GM12891 (cell line): ENCODE results near the gene KRTAP5-11.

Source experiments
- PAX5 ChIP-seq: IDR thresholded peaks from 2 replicates; pipeline ENCODE4 v1.6.1; 2011; ENCODE audit warnings: low read length, moderate library complexity, mild to moderate bottlenecking; ENCODE audit not compliant: insufficient read depth, severe bottlenecking
- POLR2A ChIP-seq: IDR thresholded peaks from 2 replicates; pipeline ENCODE4 v1.6.1; 2011; ENCODE audit warnings: low read depth, low read length, control low read depth
- POLR2AphosphoS5 ChIP-seq: IDR thresholded peaks from 2 replicates; pipeline ENCODE4 v1.6.1; 2011; ENCODE audit warnings: low read depth, low read length, control low read depth
- POU2F2 ChIP-seq: IDR thresholded peaks from 2 replicates; pipeline ENCODE4 v1.6.1; 2011; ENCODE audit warnings: low read depth, mild to moderate bottlenecking, control low read depth, low read length, moderate library complexity
- SPI1 ChIP-seq: IDR thresholded peaks from 2 replicates; pipeline ENCODE4 v1.6.1; 2011; ENCODE audit warnings: low read depth, low read length, control low read depth
- TAF1 ChIP-seq: IDR thresholded peaks from 2 replicates; pipeline ENCODE4 v1.6.1; 2011; ENCODE audit warnings: low read depth, low read length, control low read depth

DNA sequence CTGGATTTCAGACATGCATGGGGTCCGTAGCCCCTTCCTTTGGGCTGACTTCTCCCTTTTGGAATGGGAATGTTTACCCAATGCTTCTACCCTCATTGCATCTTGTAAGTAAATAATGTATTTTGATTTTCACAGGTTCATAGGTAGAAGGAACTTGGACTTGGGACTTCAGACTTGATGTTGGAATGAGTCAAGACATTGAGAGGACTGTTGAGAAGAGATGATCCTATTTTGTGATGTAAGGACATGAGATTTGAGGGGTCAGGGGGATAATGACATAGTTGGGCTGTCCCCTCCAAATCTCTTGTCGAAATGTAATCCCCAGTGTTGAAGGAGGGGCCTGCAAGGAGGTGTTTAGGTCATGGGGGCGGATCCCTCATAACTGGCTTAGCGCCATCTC lies 18.2 kb downstream of the KRTAP5-11 start:
- no peak for TF ChIP-seq POLR2AphosphoS5
- TF ChIP-seq POLR2A: no peak
- no peak for TF ChIP-seq TAF1
- TF ChIP-seq PAX5: no peak
- no peak for TF ChIP-seq SPI1
- TF ChIP-seq POU2F2: no peak
